AG04450 (cell line): ENCODE measurements around the gene NTPCR. TPM values are rescaled to one million over a fixed set of nuclear protein-coding genes. Genes with fewer than 3 reads are reported as not detected.
A peak's percentile ranks its signal among the peaks of the same experiment; 100 is the strongest.

Source experiments
- CTCF ChIA-PET: fragments of 300-600, 350-600 bp; formaldehyde crosslinking; extraction: SDS; loops from one replicate; lab custom pipeline; 2022; ENCODE audit warnings: antibody characterized with exemption, inconsistent platforms; lab: Charles Lee
- POLR2A ChIA-PET: fragments of 350-600 bp; formaldehyde crosslinking; extraction: SDS; loops from one replicate; lab custom pipeline; 2021; ENCODE audit warnings: antibody characterized with exemption, inconsistent platforms; lab: Yijun Ruan, JAX
- DNase-seq: peaks from one replicate; pipeline ENCODE4 v3.0.0-alpha.2; 2011; ENCODE audit warnings: low read depth, low spot score
- H3K27ac ChIP-seq: one replicate; pipeline ENCODE4 v1.5.1; 2012; ENCODE audit warnings: low read depth, low read length, control low read depth
- H3K27me3 ChIP-seq: one replicate; pipeline ENCODE4 v1.6.0; 2012; ENCODE audit warnings: low read length; ENCODE audit not compliant: control insufficient read depth, insufficient read depth
- H3K4me3 ChIP-seq: 2 replicates; pipeline ENCODE4 v1.5.1; 2011; ENCODE audit warnings: mild to moderate bottlenecking, low read depth, low read length, control low read depth
- H3K9me3 ChIP-seq: 2 replicates; pipeline ENCODE4 v1.5.1; 2012; ENCODE audit warnings: low read length; ENCODE audit not compliant: control insufficient read depth, insufficient read depth
- CTCF ChIP-seq: IDR thresholded peaks from 2 replicates; pipeline ENCODE4 v1.5.1; 2011; ENCODE audit warnings: low read depth, low read length, control low read depth, inconsistent platforms
- polyA plus RNA-seq: library from polyadenylated mRNA; depleted of rRNA; stranded (reverse); fragments of >200 nt; gene quantifications from 2 replicates; pipeline ENCODE4 v1.2.3, GENCODE V29; 2011

The NTPCR gene
- polyA plus RNA-seq, 1 experiment: 59.0 TPM

GRCh38 chr1:232904131-232904530 is 46.3 kb upstream of the NTPCR start:
- ChIA-PET CTCF (interaction anchor here (1.2 kb wide), 1 partner anchor 24 kb away, joined by 3 read pairs; no protein-coding TSS in a partner anchor), POLR2A (interaction anchor here (1.5 kb wide), 1 partner anchor 35 kb away, joined by 3 read pairs; no protein-coding TSS in a partner anchor)
- peaks cover 4% of the 10 kb centered on the region for H3K27me3 ChIP-seq

GRCh38 chr1:232904566-232904965 is 45.8 kb upstream of the NTPCR start:
- POLR2A ChIA-PET: interaction anchor here (0.6 to 1.5 kb wide), 2 partner anchors 35 to 162 kb away, joined by 3 to 4 read pairs; no protein-coding TSS in a partner anchor
- CTCF ChIA-PET: interaction anchor here (1.2 kb wide), 1 partner anchor 24 kb away, joined by 3 read pairs; no protein-coding TSS in a partner anchor

More at GRCh38 chr1:232904131-232904530, 46.3 kb upstream of the NTPCR start:
- Histone ChIP-seq H3K9me3 (peaks cover 3% of the 10 kb centered on the region; the same call in 1 of the 2 replicates), H3K4me3 (no peak overlapping the region), H3K27ac (peak overlapping the region; percentile 11)
- no peak for TF ChIP-seq CTCF
- DNase-seq: no peak

GRCh38 chr1:232905331-232906034 is 44.9 kb upstream of the NTPCR start:
- POLR2A ChIA-PET: interaction anchor here (0.6 kb wide), 1 partner anchor 161 kb away, joined by 4 read pairs; no protein-coding TSS in a partner anchor
- H3K27me3 ChIP-seq: no peaks in the 10 kb centered on the region
- H3K27ac ChIP-seq: no peak overlapping the region
- TF ChIP-seq CTCF: no peak
- DNase-seq: no peak
- CTCF ChIA-PET: interaction anchor here (0.5 kb wide), 1 partner anchor 202 kb away, joined by 4 read pairs; no protein-coding TSS in a partner anchor
- H3K9me3 ChIP-seq: no peaks in the 10 kb centered on the region; the same call in 1 of the 2 replicates
- no peak overlapping the region for H3K4me3 ChIP-seq

More at GRCh38 chr1:232904566-232904965, 45.8 kb upstream of the NTPCR start:
- no peaks in the 10 kb centered on the region; the same call in 1 of the 2 replicates for H3K9me3 ChIP-seq
- no peak overlapping the region for H3K4me3 ChIP-seq
- no peak overlapping the region for H3K27ac ChIP-seq
- no peak for TF ChIP-seq CTCF
- H3K27me3 ChIP-seq: peaks cover 4% of the 10 kb centered on the region
- DNase-seq: peak; percentile 68

- ChIA-PET CTCF (interaction anchor here (0.5 kb wide), 1 partner anchor 203 kb away, joined by 4 read pairs; no protein-coding TSS in a partner anchor), POLR2A (no interaction called here)
- Histone ChIP-seq H3K27ac (no peak overlapping the region), H3K9me3 (no peaks in the 10 kb centered on the region; the same call in 1 of the 2 replicates), H3K4me3 (no peak overlapping the region), H3K27me3 (no peaks in the 10 kb centered on the region)
- no peak for TF ChIP-seq CTCF
- DNase-seq: no peak
Measured at GRCh38 chr1:232906441-232906840, 44.0 kb upstream of the NTPCR start.

- DNase-seq: no peak
- no peak overlapping the region for H3K4me3 ChIP-seq
- POLR2A ChIA-PET: no interaction called here
- TF ChIP-seq CTCF: no peak
- no peaks in the 10 kb centered on the region; the same call in 1 of the 2 replicates for H3K9me3 ChIP-seq
- CTCF ChIA-PET: no interaction called here
- no peak overlapping the region for H3K27ac ChIP-seq
- no peaks in the 10 kb centered on the region for H3K27me3 ChIP-seq
Measured at GRCh38 chr1:232908831-232909230, 41.6 kb upstream of the NTPCR start.
